PC-9 (cell line): Measurements from ENCODE around the gene SH3PXD2B.

Experiments
- CTCF ChIP-seq: fragments of 200-600 bp; sonication (generic); conservative IDR thresholded peaks from 2 replicates; pipeline ENCODE4 v1.6.1; 2017; ENCODE audit warnings: mixed run types, antibody characterized with exemption, mild to moderate bottlenecking, moderate library complexity
- EZH2 ChIP-seq: fragments of 200-600 bp; sonication (generic); IDR thresholded peaks from 2 replicates; pipeline ENCODE4 v1.8.0; 2017; ENCODE audit warnings: antibody characterized with exemption, low read depth

- TF ChIP-seq EZH2 (no peak), CTCF (no peak)
Measured at GRCh38 chr5:172280317-172280716, 174.0 kb downstream of the SH3PXD2B start.
